Measurements from ENCODE around the gene LZTS3.
"Not testable (repeated sequence)": the region's sequence is repeated elsewhere in the genome, so short reads cannot be mapped to it uniquely, and the experiment has no call there.

Gene LZTS3

DNA sequence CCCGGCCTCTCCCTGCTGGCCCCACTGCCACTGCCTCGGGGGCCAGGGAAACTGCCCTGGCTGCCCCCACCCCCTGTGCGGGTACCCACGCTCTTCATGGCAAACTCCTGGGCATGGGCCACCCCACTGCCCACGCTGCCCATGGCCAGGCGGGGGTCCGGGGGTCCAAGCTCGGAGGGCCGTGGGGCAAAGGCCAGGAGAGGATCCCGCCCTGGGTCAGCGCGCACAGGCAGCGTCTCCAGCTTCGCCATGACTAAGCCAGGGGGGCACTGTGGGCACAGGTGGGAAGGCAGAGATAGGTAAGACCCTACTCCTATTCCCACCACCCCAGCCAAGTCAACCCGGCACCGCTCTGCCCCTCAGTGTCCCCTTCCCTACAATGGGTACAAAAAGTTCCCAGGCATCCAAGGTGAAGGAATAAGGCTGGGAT, 6.4 kb downstream of the LZTS3 start:
- no peak for DNase-seq

DNA sequence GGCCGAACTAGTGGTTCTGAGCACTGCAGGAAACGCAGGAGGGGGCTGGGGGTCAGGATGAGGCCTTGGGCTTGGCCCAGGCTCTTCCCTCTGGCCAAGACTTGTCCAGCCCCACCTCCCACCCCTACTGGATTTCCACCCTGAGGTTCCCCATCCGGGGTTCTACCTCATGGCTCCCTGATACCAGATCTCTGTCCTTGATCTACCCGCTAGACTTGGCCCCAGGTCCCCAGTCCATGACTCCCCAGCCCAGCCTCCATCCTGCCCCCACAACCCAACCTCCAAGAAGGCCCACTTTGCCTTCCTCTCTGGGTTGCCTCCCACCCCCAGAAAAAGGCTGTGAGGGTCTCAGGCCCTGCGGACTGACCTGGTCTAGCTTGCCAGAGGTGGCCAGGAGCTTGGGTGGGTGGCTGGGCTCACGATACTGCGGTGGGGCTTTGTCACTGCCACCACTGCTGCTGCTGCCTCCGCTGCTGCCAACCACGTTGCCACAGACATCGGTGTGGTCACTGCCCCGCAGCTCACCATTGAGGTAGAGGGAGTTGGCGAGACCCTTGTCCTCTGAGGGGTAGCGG, 6.9 kb downstream of the LZTS3 start:
- no peak for DNase-seq

DNA sequence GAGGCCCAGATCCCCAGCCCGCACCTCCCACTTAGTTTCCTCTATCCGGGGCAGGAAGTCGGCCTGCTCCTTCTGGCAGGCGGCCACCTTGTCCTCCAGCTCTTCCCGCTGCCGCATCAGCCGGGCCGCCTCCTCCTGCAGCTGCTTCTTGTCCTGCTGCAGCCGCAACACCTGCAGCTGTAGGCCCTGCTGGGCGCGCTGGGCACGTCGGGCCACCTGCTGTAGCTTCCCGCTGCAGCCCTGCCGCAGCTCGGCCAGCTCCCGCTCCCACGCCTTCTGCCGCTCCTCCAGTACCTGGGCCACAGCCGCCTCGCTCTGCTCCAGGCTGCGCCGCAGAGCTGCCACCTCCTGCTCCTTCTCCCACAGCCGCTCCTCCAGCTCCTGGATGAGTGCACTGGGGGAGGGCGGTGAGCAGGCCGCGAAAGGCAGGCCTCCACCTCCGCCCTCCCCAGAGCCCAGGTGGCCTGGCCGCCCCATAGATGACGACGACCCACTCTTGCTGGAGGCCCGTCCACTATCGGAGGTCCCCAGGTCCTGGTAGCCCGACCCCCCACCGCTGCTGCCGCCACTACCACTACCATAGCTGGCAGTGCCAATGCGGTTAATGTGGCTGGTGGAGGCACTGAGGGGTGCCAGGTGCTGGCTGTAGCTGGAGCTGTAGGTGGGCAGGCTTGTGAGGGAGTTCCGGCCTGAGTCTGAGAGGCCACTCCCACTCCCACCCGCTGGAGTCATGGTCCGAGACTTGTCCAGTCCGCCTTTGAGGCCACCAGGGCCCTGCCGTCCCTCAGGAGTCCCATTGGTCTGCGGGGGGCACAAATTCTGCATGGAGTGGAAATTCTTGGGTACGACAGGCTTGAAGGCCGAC, 7.6 kb downstream of the LZTS3 start:
- DNase-seq, result no peak

DNA sequence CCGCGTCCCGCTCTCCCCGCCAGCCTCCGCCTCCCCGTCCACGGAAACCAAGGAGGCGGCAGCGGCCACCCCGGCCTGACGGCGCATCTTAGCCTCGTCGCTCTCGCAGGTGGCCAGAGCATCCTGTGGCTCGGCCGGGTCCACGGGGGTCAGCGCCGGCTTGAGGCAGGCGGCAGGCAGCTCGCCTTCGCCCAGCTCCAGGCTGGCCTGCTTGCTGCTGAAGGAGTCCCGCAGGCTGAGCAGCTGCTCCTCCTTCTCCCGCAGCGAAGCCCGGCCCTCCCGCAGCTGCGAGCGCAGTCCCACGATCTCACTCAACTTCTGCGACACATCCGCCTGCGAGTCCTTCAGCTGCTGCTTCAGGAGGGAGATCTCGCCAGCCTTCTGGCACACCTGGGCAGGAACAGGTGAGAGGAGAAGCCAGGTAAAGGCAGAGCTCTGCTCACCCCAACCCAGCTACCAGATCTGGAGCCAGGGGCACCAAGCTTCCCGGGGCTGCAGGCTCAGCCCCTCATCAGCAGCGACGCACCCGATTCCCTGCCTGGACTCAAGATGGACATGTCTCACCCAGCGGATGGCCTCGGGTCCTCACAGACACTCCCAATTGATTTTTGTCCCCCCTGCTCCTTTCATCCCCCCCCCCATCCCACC, 8.5 kb downstream of the LZTS3 start:
- no peak for DNase-seq

DNA sequence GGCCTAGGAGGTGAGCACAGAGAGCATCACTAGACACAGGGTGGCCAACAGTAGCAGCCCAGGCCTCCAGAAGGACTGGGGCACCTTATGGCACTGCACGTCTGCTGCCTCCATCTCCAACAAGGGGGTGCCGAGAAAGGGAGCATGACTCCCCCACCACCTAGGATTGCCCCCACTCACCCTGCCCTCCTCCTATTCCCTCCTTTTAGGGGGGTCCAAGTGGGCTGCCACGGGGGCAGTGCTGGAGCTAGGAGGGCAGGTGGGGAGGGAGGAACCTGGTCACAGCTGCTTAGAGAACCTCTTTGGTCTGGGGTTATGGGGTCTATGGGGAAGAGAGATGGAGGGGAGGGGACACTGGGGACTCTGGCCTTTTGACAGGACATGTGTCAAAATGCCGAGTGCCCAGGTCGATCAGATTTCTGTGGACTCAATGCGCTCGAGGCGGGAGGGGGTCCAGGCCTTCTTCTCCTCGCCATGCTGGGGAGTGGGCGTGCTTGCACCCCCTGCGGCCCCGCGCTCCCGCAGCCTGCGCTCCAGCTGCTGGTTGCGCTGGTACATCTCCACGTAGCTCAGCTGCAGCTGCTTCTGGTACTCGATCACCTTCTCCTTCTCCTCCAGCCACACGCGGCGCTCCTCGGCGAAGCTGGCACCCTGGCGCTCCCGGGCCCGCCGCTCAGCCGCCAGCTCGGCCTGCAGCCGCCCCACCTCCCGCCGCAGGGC, 9.1 kb downstream of the LZTS3 start:
- no peak for DNase-seq

DNA sequence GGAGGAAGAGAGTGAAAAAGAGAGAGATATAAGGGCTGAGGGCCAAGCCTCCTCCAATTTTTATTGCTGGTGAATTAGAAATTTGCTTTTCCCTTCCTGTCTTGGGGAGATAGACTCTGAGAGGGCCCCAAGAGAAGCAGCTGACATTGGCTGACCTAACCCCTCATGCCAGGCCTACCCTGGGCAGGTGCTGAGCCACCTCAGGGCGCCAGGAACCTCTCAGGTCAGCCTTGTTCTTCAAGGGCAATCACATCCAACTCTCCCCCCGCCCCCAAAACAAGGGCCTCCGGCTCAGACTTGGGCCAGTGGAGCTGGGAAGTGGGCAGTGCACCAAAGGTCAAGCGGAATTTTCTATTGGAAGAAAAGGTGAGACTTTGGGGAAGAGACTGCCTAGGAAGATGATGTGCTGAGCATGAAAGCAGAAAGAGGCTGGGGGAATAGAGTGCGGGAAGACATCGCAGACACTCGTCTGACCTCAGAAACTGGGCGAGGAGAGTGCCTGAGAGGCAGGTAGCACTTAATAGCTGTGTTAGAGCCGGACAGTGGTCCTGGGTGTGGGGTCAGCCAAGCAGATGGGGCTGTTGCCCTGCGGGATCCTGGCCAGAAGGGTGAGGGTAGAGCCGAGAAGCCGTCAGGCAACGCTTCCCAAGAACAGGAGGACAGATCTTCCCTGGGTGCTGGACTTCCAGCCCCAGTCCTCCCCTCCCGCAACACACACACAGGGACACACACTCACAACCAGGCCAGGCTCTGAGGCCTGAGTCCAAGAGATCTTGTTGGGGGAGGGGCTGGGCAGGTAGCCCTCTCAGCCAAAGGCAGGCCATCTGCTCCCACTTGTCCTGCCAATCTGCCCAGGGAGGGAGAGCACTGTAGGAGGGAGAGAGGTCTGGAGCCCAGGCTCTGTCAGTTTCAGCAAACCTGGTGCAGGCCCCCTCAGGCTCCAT, 10.0 kb downstream of the LZTS3 start:
- no peak for DNase-seq

DNA sequence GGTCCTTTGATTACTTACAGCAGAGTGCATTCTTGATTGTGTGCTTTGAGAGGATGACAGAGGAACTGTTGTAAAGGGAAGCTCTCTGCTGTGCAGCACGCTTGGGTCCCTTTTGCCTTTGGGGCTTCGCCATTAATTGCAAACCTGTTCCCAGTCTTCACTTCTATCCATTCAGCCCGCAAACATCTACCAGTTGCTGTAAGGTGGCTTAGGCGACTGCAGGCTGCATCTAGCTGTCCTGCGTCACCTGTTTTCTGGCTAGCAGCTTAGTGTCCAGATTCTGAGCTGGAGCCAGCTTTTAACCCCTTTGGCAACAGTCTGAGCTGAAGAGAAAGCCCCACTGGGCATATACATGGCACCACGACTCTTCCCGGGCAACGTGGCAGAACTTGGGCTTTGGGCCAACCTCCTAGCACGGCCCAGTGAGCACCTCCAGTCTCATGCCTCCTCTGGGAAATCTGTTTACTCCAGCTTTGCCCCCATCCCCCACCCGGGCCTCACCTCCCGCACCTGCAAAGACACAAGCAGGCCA, 11.2 kb downstream of the LZTS3 start:
- DNase-seq, result no peak

DNA sequence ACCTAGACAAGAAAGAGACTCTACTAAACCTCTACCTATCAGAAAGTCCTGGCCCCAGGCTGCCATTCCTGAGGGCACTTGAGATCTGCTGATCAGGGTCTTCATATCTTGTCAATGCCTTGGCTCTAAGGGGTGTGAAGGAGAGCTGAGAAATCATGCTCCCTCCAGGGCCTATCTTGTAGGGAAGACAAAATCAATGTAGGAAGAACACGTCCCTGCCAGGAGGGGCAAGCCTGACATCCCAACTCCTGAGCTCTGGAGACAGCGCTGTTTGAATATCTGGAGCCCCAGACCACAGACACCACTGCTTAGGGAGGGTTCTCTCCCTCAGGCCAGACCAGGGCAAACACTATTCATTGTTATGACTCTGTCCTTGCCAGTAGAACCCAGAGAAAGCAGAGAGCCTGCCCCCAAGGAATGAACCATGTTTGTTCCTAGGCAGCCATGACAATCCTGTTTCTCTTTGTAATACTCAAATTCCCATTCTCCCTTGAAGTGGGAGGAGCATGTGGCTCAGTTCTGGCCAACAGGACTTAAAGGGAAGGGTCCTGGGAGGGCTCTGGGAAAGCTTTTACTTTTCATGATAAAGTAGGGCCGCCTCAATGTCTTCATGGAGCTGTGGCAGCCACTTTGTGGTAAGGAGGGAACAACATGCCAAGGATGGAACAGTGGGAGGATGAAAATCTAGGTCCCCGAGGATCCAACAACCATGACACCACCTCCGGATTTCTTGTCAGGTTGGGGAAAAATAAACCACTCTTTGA, 11.9 kb downstream of the LZTS3 start:
- no peak for DNase-seq

DNA sequence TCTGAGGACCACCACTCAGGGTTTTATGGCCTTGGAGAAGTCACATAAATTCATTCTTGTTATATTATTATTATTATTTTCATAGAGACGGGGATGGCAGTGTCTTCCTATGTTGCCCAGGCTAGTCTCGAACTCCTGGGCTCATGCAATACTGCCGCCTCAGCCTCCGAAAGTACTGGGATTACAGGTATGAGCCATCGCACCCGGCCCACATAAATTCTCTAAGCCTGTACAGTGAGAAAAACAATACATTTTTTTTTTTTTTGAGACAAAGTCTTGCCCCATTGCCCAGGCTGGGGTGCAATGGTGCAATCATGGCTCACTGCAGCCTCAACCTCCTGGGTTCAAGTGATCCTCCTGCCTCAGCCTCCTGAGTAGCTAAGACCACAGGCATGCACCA, 12.9 kb downstream of the LZTS3 start:
- no peak for DNase-seq

DNA sequence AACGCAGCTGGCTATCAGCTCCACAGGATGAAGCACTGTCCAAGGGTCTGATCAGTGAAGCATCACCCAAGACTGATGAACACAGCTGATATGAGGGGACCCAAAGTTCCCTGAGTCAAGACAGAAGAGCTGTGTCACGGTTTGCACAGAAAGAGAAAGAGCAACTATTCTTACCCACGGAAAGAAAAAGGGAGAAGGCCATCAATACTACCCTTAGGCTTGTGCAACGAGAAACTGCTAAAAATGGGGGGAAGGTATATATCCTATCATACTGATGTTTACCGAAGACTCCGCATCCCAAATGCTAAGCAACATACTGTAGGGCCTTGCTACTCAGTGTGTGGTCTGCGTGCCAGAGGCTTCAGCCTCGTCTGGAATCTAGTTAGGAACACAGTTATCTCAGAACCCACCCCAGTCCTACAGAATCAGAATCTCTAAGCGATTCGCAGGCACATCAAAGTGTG, 14.3 kb downstream of the LZTS3 start:
- no peak for DNase-seq

DNA sequence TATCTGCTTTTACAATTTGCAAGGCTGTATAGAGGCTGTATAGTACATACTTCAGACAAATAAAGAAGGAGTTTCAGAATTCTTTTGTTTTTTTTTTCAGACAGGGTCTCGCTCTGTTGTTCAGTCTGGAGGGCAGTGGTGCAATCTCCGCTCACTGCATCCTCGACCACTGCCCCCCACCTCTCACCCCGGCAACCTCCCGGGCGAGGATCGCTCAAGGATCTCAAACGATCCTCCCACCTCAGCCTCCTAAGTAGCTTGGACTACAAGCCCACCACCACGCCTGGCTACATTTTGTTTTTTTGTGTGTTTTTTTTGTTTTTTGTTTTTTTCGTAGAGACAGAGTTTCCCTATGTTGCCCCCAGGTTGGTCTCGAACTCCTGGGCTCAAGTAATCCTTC, 15.5 kb downstream of the LZTS3 start:
- no peak for DNase-seq

DNA sequence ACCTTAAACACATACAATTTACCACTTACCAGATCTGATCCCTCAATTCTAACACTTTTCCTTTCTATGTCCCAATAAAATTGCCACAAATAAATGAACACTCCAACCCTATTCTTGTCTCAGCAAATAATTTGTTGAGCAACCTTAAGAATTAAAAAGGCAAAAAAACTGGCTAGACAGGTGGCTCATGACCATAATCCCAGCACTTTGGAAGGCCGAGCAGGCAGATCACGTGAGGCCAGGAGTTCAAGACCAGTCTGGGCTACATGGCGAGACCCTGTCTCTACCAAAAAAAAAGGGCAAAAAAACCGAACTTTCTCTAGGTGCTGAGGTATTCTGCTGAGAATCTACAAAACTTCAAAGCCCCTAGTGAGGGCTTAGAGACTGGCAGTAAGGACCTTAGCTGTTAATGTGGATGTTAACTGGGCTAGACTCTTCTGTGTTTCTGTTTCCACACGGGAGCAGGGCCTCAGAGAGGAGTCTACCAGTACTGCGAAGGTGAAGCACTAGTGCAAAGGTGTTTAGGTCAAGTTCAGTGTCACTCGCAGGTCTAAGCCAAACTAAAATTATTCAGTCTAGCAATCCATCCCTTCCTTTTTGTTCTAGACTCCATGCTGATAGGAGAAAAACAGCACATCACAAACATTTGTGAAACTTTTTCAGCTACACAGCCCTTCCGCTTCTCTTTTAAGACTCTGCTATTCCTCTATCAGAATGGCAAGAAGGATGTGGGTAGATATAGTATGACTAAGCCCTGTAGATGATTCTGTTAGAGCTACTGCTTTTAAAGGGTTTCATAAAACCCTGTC, 16.3 kb downstream of the LZTS3 start:
- no peak for DNase-seq

DNA sequence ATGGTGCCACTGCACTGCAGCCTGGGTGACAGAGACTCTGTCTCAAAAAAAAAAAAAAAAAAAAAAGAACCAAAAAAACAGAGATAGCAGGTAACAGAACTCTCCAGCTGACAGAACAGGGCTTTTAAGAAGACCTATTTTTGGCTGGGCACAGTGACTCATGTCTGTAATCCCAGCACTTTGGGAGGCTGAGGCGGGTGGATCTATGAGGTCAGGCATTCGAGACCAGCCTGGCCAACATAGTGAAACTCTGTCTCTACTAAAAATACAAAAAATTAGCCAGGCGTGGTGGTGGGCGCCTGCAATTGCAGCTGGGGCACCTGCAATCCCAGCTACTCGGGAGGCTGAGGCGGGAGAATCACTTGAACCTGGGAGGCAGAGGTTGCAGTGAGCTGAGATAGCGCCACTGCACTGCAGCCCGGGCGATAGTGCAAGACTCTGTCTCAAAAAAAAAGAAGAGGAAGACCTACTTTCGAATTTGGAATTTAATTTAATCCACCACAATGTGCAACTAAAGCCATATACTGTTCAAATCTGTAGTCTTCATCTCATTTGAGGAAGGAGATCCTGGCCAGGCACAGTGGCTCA, 21.2 kb downstream of the LZTS3 start:
- DNase-seq, result not testable (repeated sequence)

DNA sequence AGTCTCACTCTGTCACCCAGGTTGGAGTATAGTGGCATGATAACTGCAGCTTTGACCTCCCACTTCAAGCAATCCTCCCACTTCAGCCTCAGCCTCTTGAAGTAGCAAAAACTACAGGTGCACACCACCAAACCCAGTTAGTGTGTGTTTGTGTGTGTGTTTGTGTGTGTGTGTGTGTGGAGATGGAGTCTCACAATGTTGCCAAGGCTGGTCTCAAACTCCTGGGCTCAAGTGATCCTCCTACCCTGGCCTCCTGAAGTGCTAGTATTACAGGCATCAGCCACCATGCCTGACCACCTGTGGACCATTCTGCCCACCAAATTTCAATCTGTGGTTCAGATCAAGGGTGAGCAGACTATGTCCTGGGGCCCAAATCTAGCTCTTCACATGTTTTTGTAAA, 22.4 kb downstream of the LZTS3 start:
- DNase-seq, result no peak

DNA sequence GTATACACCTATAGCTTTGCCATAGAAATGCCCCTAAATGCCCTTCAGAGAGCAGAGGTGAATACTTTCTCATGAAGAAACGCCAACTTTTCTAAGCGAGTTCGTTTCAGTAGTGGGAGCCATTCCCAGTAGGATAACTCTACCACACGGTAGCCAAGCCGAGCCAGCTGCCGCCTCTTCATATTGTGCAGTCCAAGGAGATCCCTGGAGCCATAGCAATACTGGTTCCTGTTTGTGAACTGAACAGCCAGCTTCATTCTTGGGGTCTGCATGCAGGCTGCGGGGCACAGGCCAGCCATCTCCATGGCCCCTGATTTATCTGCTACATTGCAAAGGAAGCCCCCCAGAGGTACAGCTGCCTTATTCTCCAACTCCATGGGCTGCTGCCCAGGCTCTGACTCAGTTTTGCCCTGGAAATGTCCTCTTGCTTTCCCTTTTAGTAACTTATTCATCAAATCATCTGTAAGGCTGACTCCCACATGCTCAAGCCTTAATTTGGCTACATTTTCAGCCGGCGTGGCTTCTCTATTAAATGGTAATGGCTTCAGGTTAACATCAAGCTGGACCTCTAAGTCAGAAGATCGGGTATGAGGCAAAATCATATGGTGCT, 26.5 kb downstream of the LZTS3 start:
- no peak for DNase-seq

DNA sequence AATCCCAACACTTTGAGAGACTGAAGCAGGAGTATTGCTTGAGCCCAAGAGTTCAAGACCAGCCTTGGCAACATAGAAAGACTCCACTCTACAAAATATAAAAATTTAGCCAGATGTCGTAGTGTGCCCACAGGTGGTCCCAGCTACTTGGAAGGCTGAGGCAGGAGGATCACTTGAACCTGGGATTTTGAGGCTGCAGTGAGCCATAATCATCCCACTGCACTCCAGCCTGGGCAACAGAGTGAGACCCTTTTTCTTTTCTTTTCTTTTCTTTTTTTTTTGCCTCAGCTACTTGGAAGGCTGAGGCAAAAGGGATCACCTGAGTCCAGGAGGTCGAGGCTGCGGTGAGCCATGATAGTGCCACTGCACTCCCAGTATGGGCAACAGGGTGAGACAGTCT, 31.6 kb downstream of the LZTS3 start:
- no peak for DNase-seq

DNA sequence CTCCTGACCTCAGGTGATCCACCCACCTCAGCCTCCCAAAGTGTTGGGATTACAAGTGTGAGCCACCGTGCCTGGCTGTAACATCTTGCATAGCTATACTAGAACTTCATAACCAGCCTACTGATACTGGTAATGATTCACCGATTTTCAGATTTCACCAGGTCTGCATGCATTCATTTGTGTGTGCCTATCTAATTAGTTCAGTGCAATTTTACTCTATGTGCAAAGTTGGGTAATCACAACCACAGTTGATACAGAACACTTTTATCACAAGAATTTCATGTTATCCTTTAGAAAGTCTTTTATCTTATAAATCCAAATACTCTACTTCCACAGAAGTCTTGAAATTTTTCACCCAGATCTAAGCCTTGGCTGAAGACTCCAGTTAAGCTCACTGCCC, 35.9 kb downstream of the LZTS3 start:
- DNase-seq, result no peak

DNA sequence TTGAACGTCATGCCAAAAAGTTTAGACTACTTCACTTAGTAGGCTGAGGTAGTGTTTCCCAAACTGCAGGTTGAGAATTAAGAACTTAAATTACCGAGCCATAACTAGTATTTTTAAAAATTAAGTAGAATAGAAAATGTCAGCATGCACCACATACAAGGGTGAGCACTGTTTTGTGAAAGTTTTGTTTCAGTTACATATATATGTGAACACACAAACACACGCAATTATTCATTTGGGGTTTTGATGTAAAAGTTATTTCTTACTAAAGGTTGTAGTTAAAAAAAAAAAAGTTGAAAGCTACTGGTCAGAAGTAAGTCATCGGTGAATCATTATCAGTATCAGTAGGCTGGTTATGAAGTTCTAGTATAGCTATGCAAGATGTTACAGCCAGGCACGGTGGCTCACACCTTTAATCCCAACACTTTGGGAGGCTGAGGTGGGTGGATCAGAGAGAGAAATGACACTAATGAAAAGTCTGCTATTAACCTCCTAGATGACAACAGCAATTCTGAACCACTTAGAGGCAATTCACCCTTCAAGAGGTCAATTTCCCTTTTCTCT, 37.8 kb downstream of the LZTS3 start:
- peak; percentile 33 for DNase-seq

DNA sequence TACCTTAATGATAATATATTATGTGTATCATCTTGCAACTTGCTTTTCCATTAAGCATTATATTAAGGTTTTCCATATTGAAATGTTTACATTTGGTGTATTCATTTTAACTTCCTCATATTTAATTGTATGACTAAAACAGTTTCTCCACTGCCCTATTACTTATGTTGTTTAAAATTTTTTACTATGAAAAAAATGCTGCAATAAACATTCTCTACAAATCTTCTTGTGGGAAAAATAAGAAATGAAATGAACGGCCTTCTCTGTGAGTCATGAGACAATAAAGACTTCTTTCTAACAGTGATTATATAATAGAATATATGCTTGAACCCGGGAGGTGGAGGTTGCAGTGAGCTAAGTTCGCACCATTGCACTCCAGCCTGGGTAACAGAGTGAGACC, 39.2 kb downstream of the LZTS3 start:
- DNase-seq, result no peak
